ENCODE results near the gene ANO9.

GRCh38 chr11:416757-417621 is 24.8 kb downstream of the ANO9 start:
- no peak for TF ChIP-seq EZH2 (IDR thresholded peaks at IDR 0.05; ENCODE audit: insufficient read depth, low read length)
- TF ChIP-seq CTCF (IDR thresholded peaks at IDR 0.05; ENCODE audit: insufficient read depth, low read depth, low read length) = no peak
